SK-N-SH (cell line): ENCODE data around the gene PLXDC1. TPM values are rescaled to one million over a fixed set of nuclear protein-coding genes. Genes with fewer than 3 reads are reported as not detected.
"Not testable (repeated sequence)": the region's sequence is repeated elsewhere in the genome, so short reads cannot be mapped to it uniquely, and the experiment has no call there.

Experiments
- CTCF ChIA-PET: fragments of 300-600, 350-600 bp; formaldehyde crosslinking; extraction: SDS; loops from one replicate; lab custom pipeline; 2021; lab: Yijun Ruan, JAX
- POLR2A ChIA-PET: fragments of 350-600 bp; sonication (Branson Sonifier 250); formaldehyde crosslinking; extraction: SDS; loops from one replicate; lab custom pipeline; 2020; ENCODE audit warnings: antibody characterized with exemption, inconsistent platforms; lab: Yijun Ruan, JAX
- DNase-seq: peaks from one replicate; pipeline ENCODE4 v3.0.0; 2012
- H2AFZ ChIP-seq: fragments of 200-600 bp; sonication (generic); 2 replicates; pipeline ENCODE4 v1.8.1; 2016; ENCODE audit warnings: antibody characterized with exemption, mild to moderate bottlenecking, low read depth
- H3F3A ChIP-seq: fragments of 200-600 bp; sonication (generic); replicated peaks from 2 replicates; pipeline ENCODE3; 2016; ENCODE audit warnings: antibody characterized with exemption, mild to moderate bottlenecking; ENCODE audit not compliant: insufficient read depth
- H3K27ac ChIP-seq, 2 experiments: fragments of 200-500 bp in 1 of 2; fragments of 200-600 bp in 1 of 2; sonication (Bioruptor generic) in 1 of 2; sonication (generic), shearing (Covaris generic) in 1 of 2; 2 replicates each; pipeline versions ENCODE4 v1.5.1 to v1.6.1; 2014 to 2016; ENCODE audit warnings: low read depth in 2 of 2, inconsistent platforms in 1 of 2, low read length in 1 of 2, mild to moderate bottlenecking in 1 of 2, mixed read lengths in 1 of 2
- H3K27me3 ChIP-seq: fragments of 200-600 bp; sonication (generic), shearing (Covaris generic); 2 replicates; pipeline ENCODE4 v1.6.1; 2016; ENCODE audit warnings: mixed run types; ENCODE audit not compliant: insufficient read depth
- H3K36me3 ChIP-seq, 2 experiments: fragments of 200-500 bp in 1 of 2; fragments of 200-600 bp in 1 of 2; sonication (Bioruptor generic) in 1 of 2; sonication (generic) in 1 of 2; replicated peaks in 1 of 2; 2 replicates each; pipeline versions ENCODE3 to v1.5.1; 2014 to 2016; ENCODE audit warnings: low read length in 1 of 2, mild to moderate bottlenecking in 1 of 2; ENCODE audit not compliant: insufficient read depth in 2 of 2, control insufficient read depth in 1 of 2
- H3K4me1 ChIP-seq, 2 experiments: fragments of 200-500 bp in 1 of 2; fragments of 200-600 bp in 1 of 2; sonication (Bioruptor generic) in 1 of 2; sonication (generic), shearing (Covaris generic) in 1 of 2; 2 replicates each; pipeline versions ENCODE4 v1.5.1 to v1.6.1; 2014 to 2016; ENCODE audit warnings: low read depth in 1 of 2, low read length in 1 of 2, mixed run types in 1 of 2; ENCODE audit not compliant: insufficient read depth in 2 of 2, control insufficient read depth in 1 of 2
- H3K4me2 ChIP-seq: fragments of 200-600 bp; sonication (generic), shearing (Covaris generic); 2 replicates; pipeline ENCODE4 v1.6.1; 2017; ENCODE audit warnings: mixed run types
- H3K4me3 ChIP-seq, 2 experiments: fragments of 200-500 bp in 1 of 2; fragments of 200-600 bp in 1 of 2; sonication (Bioruptor generic) in 1 of 2; sonication (generic), shearing (Covaris generic) in 1 of 2; 2 replicates each; pipeline versions ENCODE4 v1.5.1 to v1.8.1; 2014 to 2016; ENCODE audit warnings: low read depth in 2 of 2, inconsistent platforms in 1 of 2, low read length in 1 of 2, mild to moderate bottlenecking in 1 of 2, mixed read lengths in 1 of 2, moderate library complexity in 1 of 2
- H3K79me2 ChIP-seq: fragments of 200-600 bp; sonication (generic); 2 replicates; pipeline ENCODE4 v1.8.1; 2017; ENCODE audit warnings: mild to moderate bottlenecking; ENCODE audit not compliant: insufficient read depth
- H3K9ac ChIP-seq: fragments of 200-600 bp; sonication (generic); 2 replicates; pipeline ENCODE4 v1.6.1; 2017; ENCODE audit warnings: mixed run types
- H3K9me2 ChIP-seq: fragments of 200-600 bp; sonication (generic); 2 replicates; pipeline ENCODE4 v1.6.1; 2017; ENCODE audit warnings: mixed run types
- H3K9me3 ChIP-seq: fragments of 200-600 bp; sonication (generic); 2 replicates; pipeline ENCODE4 v1.6.1; 2017; ENCODE audit warnings: mixed run types, mild to moderate bottlenecking, moderate library complexity
- H4K20me1 ChIP-seq: fragments of 200-600 bp; sonication (generic); 2 replicates; pipeline ENCODE4 v1.6.1; 2017; ENCODE audit warnings: mild to moderate bottlenecking, mixed run types; ENCODE audit not compliant: insufficient read depth
- ELF1 ChIP-seq: IDR thresholded peaks from 2 replicates; pipeline ENCODE4 v1.4.0; 2012
- FOSL2 ChIP-seq: IDR thresholded peaks from 2 replicates; pipeline ENCODE4 v1.4.0; 2012; ENCODE audit warnings: low read depth, mild to moderate bottlenecking, moderate library complexity, borderline replicate concordance
- JUND ChIP-seq: IDR thresholded peaks from 2 replicates; pipeline ENCODE4 v1.4.0; 2012
- MXI1 ChIP-seq: IDR thresholded peaks from 2 replicates; pipeline ENCODE4 v1.6.1; 2012; ENCODE audit warnings: mild to moderate bottlenecking, low read depth, low read length, improper control_type of control experiment
- NFIC ChIP-seq: IDR thresholded peaks from 2 replicates; pipeline ENCODE4 v1.4.0; 2012; ENCODE audit warnings: borderline replicate concordance
- NRF1 ChIP-seq: IDR thresholded peaks from 2 replicates; pipeline ENCODE4 v1.6.1; 2012; ENCODE audit warnings: low read depth, mild to moderate bottlenecking, low read length
- POLR2AphosphoS5 ChIP-seq: IDR thresholded peaks from 2 replicates; pipeline ENCODE4 v1.6.1; 2012; ENCODE audit warnings: low read depth, low read length
- RAD21 ChIP-seq: IDR thresholded peaks from 2 replicates; pipeline ENCODE4 v1.6.1; 2012; ENCODE audit warnings: mild to moderate bottlenecking, low read length
- RXRA ChIP-seq: IDR thresholded peaks from 2 replicates; pipeline ENCODE4 v1.4.0; 2012; ENCODE audit warnings: low read depth, mild to moderate bottlenecking, borderline replicate concordance
- SMC3 ChIP-seq: IDR thresholded peaks from 2 replicates; pipeline ENCODE4 v1.6.1; 2012; ENCODE audit warnings: low read depth, low read length, improper control_type of control experiment
- TEAD4 ChIP-seq: IDR thresholded peaks from 2 replicates; pipeline ENCODE4 v1.4.0; 2012; ENCODE audit warnings: mild to moderate bottlenecking, borderline replicate concordance; ENCODE audit not compliant: insufficient read depth
- WGBS: methylation state at CpG from one replicate; pipeline ENCODE4 v1.1.6; 2017; ENCODE audit warnings: low lambda C conversion rate; 5-methylcytosine and 5-hydroxymethylcytosine counted together
- polyA plus RNA-seq, 3 experiments: library from polyadenylated mRNA; depleted of rRNA; stranded (reverse); fragments of >200 nt; gene quantifications; 2 replicates each; pipeline ENCODE4 v1.2.3, GENCODE V29; 2012
- TF ChIP-seq, protein P1 (sequence below): fragments of 150-350 bp; IDR thresholded peaks from 2 replicates; pipeline ENCODE4 v1.6.1; 2017; ENCODE audit warnings: antibody characterized with exemption, low read length, low read depth, borderline replicate concordance
- TF ChIP-seq, protein P2 (sequence below): fragments of 150-350 bp; IDR thresholded peaks from 2 replicates; pipeline ENCODE4 v1.6.1; 2016; ENCODE audit warnings: mild to moderate bottlenecking, low read depth, low read length
- TF ChIP-seq, protein P3 (sequence below): fragments of 200-600 bp; sonication (generic); IDR thresholded peaks from 2 replicates; pipeline ENCODE4 v1.6.1; 2017; ENCODE audit warnings: antibody characterized with exemption, mild to moderate bottlenecking, moderate library complexity
- TF ChIP-seq, protein P4 (sequence below): IDR thresholded peaks from 2 replicates; pipeline ENCODE4; 2012
- TF ChIP-seq, protein P5 (sequence below): IDR thresholded peaks from 2 replicates; pipeline ENCODE4 v1.6.1; 2012; ENCODE audit warnings: mild to moderate bottlenecking, low read depth, low read length, moderate library complexity

PLXDC1 gene
- polyA plus RNA-seq, 1 of the 3 experiments (the other 2 are of a cell fraction), result 1.5 TPM

DNA sequence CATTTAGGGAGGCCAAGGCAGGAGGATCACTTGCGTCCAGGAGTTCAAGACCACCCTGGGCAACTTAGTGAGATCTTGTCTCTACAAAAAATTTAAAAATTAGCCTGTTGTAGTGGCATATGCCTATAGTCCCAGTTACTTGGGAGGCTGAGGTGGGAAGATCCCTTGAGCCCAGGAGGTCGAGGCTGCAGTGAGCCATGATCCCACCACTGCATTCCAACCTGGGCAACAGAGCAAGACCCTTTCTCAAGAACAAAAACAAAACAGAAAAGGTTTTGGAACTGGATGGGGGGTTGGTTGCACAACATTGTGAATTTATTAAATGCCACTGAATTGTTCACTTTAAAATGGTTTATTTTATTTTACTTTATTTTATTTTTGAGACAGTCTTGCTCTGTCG, 21.2 kb downstream of the PLXDC1 start:
- no peaks in the 10 kb centered on the region for H3K9me2 ChIP-seq
- no peak overlapping the region for H2AFZ ChIP-seq
- H3K9ac ChIP-seq, result no peak overlapping the region
- POLR2A ChIA-PET, result no interaction called here
- H3K79me2 ChIP-seq, result no peaks in the 10 kb centered on the region
- no peaks in the 10 kb centered on the region for H4K20me1 ChIP-seq
- H3K4me3 ChIP-seq, result no peak overlapping the region
- TF ChIP-seq FOSL2 (no peak), ELF1 (no peak), TEAD4 (no peak), POLR2AphosphoS5 (no peak), NRF1 (no peak), JUND (no peak), SMC3 (no peak), NFIC (no peak), RAD21 (no peak), RXRA (no peak), MXI1 (no peak)
- TF ChIP-seq, protein P1, sequence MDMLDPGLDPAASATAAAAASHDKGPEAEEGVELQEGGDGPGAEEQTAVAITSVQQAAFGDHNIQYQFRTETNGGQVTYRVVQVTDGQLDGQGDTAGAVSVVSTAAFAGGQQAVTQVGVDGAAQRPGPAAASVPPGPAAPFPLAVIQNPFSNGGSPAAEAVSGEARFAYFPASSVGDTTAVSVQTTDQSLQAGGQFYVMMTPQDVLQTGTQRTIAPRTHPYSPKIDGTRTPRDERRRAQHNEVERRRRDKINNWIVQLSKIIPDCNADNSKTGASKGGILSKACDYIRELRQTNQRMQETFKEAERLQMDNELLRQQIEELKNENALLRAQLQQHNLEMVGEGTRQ, result no peak
- TF ChIP-seq, protein P2, sequence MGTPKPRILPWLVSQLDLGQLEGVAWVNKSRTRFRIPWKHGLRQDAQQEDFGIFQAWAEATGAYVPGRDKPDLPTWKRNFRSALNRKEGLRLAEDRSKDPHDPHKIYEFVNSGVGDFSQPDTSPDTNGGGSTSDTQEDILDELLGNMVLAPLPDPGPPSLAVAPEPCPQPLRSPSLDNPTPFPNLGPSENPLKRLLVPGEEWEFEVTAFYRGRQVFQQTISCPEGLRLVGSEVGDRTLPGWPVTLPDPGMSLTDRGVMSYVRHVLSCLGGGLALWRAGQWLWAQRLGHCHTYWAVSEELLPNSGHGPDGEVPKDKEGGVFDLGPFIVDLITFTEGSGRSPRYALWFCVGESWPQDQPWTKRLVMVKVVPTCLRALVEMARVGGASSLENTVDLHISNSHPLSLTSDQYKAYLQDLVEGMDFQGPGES, result no peak
- TF ChIP-seq, protein P3, sequence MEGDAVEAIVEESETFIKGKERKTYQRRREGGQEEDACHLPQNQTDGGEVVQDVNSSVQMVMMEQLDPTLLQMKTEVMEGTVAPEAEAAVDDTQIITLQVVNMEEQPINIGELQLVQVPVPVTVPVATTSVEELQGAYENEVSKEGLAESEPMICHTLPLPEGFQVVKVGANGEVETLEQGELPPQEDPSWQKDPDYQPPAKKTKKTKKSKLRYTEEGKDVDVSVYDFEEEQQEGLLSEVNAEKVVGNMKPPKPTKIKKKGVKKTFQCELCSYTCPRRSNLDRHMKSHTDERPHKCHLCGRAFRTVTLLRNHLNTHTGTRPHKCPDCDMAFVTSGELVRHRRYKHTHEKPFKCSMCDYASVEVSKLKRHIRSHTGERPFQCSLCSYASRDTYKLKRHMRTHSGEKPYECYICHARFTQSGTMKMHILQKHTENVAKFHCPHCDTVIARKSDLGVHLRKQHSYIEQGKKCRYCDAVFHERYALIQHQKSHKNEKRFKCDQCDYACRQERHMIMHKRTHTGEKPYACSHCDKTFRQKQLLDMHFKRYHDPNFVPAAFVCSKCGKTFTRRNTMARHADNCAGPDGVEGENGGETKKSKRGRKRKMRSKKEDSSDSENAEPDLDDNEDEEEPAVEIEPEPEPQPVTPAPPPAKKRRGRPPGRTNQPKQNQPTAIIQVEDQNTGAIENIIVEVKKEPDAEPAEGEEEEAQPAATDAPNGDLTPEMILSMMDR, result no peak
- TF ChIP-seq, protein P4, sequence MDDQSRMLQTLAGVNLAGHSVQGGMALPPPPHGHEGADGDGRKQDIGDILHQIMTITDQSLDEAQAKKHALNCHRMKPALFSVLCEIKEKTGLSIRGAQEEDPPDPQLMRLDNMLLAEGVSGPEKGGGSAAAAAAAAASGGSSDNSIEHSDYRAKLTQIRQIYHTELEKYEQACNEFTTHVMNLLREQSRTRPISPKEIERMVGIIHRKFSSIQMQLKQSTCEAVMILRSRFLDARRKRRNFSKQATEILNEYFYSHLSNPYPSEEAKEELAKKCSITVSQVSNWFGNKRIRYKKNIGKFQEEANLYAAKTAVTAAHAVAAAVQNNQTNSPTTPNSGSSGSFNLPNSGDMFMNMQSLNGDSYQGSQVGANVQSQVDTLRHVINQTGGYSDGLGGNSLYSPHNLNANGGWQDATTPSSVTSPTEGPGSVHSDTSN, result no peak
- TF ChIP-seq, protein P5, sequence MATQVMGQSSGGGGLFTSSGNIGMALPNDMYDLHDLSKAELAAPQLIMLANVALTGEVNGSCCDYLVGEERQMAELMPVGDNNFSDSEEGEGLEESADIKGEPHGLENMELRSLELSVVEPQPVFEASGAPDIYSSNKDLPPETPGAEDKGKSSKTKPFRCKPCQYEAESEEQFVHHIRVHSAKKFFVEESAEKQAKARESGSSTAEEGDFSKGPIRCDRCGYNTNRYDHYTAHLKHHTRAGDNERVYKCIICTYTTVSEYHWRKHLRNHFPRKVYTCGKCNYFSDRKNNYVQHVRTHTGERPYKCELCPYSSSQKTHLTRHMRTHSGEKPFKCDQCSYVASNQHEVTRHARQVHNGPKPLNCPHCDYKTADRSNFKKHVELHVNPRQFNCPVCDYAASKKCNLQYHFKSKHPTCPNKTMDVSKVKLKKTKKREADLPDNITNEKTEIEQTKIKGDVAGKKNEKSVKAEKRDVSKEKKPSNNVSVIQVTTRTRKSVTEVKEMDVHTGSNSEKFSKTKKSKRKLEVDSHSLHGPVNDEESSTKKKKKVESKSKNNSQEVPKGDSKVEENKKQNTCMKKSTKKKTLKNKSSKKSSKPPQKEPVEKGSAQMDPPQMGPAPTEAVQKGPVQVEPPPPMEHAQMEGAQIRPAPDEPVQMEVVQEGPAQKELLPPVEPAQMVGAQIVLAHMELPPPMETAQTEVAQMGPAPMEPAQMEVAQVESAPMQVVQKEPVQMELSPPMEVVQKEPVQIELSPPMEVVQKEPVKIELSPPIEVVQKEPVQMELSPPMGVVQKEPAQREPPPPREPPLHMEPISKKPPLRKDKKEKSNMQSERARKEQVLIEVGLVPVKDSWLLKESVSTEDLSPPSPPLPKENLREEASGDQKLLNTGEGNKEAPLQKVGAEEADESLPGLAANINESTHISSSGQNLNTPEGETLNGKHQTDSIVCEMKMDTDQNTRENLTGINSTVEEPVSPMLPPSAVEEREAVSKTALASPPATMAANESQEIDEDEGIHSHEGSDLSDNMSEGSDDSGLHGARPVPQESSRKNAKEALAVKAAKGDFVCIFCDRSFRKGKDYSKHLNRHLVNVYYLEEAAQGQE, result no peak
- H3K9me3 ChIP-seq, result no peaks in the 10 kb centered on the region
- H3K27me3 ChIP-seq, result no peaks in the 10 kb centered on the region
- H3F3A ChIP-seq, result no peaks in the 10 kb centered on the region
- no peaks in the 10 kb centered on the region for H3K36me3 ChIP-seq
- WGBS, result 68% methylated on average over 3 of the region's 3 CpGs
- H3K4me2 ChIP-seq, result no peak overlapping the region
- H3K4me1 ChIP-seq, result no peaks in the 10 kb centered on the region
- DNase-seq, result no peak
- CTCF ChIA-PET, result no interaction called here
- no peak overlapping the region for H3K27ac ChIP-seq

DNA sequence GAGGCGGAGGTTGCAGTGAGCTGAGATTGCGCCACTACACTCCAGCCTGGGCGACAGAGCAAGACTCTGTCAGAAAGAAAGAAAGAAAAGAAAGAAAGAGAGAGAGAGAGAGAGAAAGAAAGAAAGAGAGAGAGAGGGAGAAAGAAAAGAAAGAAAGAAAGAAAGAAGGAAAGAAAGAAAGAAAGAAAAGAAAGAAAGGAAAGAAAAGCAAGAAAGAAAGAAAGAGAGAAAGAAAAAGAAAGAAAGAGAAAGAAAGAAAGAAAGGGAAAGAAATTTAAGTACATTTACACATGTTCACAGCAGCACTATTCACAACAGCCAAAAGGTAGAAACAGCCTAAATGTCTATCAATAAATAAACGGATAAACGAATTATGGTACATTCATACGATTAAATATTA, 21.9 kb downstream of the PLXDC1 start:
- H3K9me2 ChIP-seq, H3K36me3 ChIP-seq, H3K27me3 ChIP-seq, CTCF ChIA-PET, H3K27ac ChIP-seq, DNase-seq, H3K79me2 ChIP-seq, H3K4me3 ChIP-seq, H2AFZ ChIP-seq, H4K20me1 ChIP-seq, H3K9ac ChIP-seq, H3K9me3 ChIP-seq, H3K4me2 ChIP-seq, POLR2A ChIA-PET, H3F3A ChIP-seq, H3K4me1 ChIP-seq: not testable (repeated sequence)
- WGBS, result 93% methylated on average over 6 of the region's 6 CpGs
